Effector memory CD8-positive, alpha-beta T cell (primary cell): Measurements from ENCODE around the gene SLC1A2.

Source experiments
- ATAC-seq: fragments of 150-1000 bp; cut with Tn5 transposase; replicated peaks from 2 replicates; pipeline ENCODE4 v1.10.0; 2021; ENCODE audit warnings: mild to moderate bottlenecking, moderate library complexity
- DNase-seq, 3 experiments: peaks; one replicate each; pipeline ENCODE4 v3.0.0; 2021
- H3K27ac Mint-ChIP-seq, 2 donors: one replicate each; pipeline ENCODE4 v1.8.0; 2022; ENCODE audit warnings: mild to moderate bottlenecking in 2 of 2, mixed read lengths in 2 of 2, moderate library complexity in 2 of 2
- H3K27me3 Mint-ChIP-seq, 2 donors: one replicate each; pipeline ENCODE4 v1.8.0; 2022; ENCODE audit warnings: mixed read lengths in 2 of 2
- H3K36me3 Mint-ChIP-seq: one replicate; pipeline ENCODE4 v1.8.0; 2022; ENCODE audit warnings: mild to moderate bottlenecking, moderate library complexity, mixed read lengths; ENCODE audit not compliant: insufficient read depth
- H3K4me1 Mint-ChIP-seq, 2 donors: one replicate each; pipeline ENCODE4 v1.8.0; 2022; ENCODE audit warnings: low read depth in 2 of 2, mixed read lengths in 2 of 2
- H3K4me3 Mint-ChIP-seq, 2 donors: one replicate each; pipeline ENCODE4 v1.8.0; 2022; ENCODE audit warnings: mild to moderate bottlenecking in 2 of 2, mixed read lengths in 2 of 2, moderate library complexity in 2 of 2
- H3K9me3 Mint-ChIP-seq, 2 donors: one replicate each; pipeline ENCODE4 v1.8.0; 2022; ENCODE audit warnings: mixed read lengths in 2 of 2

Gene SLC1A2

GRCh38 chr11:35335226-35335625 is 84.1 kb downstream of the SLC1A2 start:
- H3K27ac Mint-ChIP-seq: peak overlapping the region in 1 of 2 donors; percentile 93
- DNase-seq: no peak
- no peak for ATAC-seq
- peaks cover 0 to 18% of the 10 kb centered on the region in 2 donors for H3K27me3 Mint-ChIP-seq
- H3K9me3 Mint-ChIP-seq: no peaks in the 10 kb centered on the region
- peaks cover 13% of the 10 kb centered on the region for H3K36me3 Mint-ChIP-seq
- no peak overlapping the region for H3K4me3 Mint-ChIP-seq
- peaks cover 30 to 35% of the 10 kb centered on the region in 2 donors for H3K4me1 Mint-ChIP-seq

GRCh38 chr11:35334385-35335090 is 84.8 kb downstream of the SLC1A2 start:
- Mint-ChIP-seq H3K27me3 (peaks cover 0 to 16% of the 10 kb centered on the region in 2 donors), H3K9me3 (no peaks in the 10 kb centered on the region), H3K36me3 (peaks cover 13% of the 10 kb centered on the region), H3K27ac (peak overlapping the region; percentile 86 to 93), H3K4me3 (peak overlapping the region; percentile 23 to 35), H3K4me1 (peaks cover 37 to 42% of the 10 kb centered on the region in 2 donors)
- peak; percentile 32 to 53 (median 36) for DNase-seq
- peak; percentile 61 for ATAC-seq

GRCh38 chr11:35332524-35332923 is 86.8 kb downstream of the SLC1A2 start:
- DNase-seq (no peak), ATAC-seq (no peak)
- H3K4me1 Mint-ChIP-seq: peaks cover 37 to 48% of the 10 kb centered on the region in 2 donors
- peak overlapping the region; percentile 84 to 94 for H3K27ac Mint-ChIP-seq
- H3K9me3 Mint-ChIP-seq: no peaks in the 10 kb centered on the region
- H3K4me3 Mint-ChIP-seq: no peak overlapping the region
- peaks cover 13% of the 10 kb centered on the region for H3K36me3 Mint-ChIP-seq
- H3K27me3 Mint-ChIP-seq: no peaks in the 10 kb centered on the region

GRCh38 chr11:35330931-35331330 is 88.4 kb downstream of the SLC1A2 start:
- peak; percentile 88 for ATAC-seq
- Mint-ChIP-seq H3K4me3 (peak overlapping the region; percentile 39 to 63), H3K36me3 (peaks cover 13% of the 10 kb centered on the region), H3K9me3 (no peaks in the 10 kb centered on the region), H3K27me3 (no peaks in the 10 kb centered on the region), H3K27ac (peak overlapping the region; percentile 84 to 94), H3K4me1 (peaks cover 37 to 48% of the 10 kb centered on the region in 2 donors)
- peak; percentile 55 to 66 (median 56) for DNase-seq

- H3K27me3 Mint-ChIP-seq: no peaks in the 10 kb centered on the region
- peaks cover 13% of the 10 kb centered on the region for H3K36me3 Mint-ChIP-seq
- DNase-seq (no peak), ATAC-seq (no peak)
- no peaks in the 10 kb centered on the region for H3K9me3 Mint-ChIP-seq
- peaks cover 37 to 48% of the 10 kb centered on the region in 2 donors for H3K4me1 Mint-ChIP-seq
- H3K27ac Mint-ChIP-seq: peak overlapping the region; percentile 84 to 94
- peak overlapping the region; percentile 63 to 65 for H3K4me3 Mint-ChIP-seq
Measured at GRCh38 chr11:35330156-35330889, 89.0 kb downstream of the SLC1A2 start.

GRCh38 chr11:35327829-35328228 is 91.5 kb downstream of the SLC1A2 start:
- no peak for ATAC-seq
- Mint-ChIP-seq H3K4me3 (no peak overlapping the region), H3K27me3 (no peaks in the 10 kb centered on the region), H3K36me3 (peaks cover 6% of the 10 kb centered on the region), H3K27ac (peak overlapping the region; percentile 47 to 57), H3K4me1 (peaks cover 25 to 37% of the 10 kb centered on the region in 2 donors), H3K9me3 (no peaks in the 10 kb centered on the region)
- DNase-seq: no peak

- Mint-ChIP-seq H3K27me3 (no peaks in the 10 kb centered on the region), H3K27ac (no peak overlapping the region), H3K36me3 (no peaks in the 10 kb centered on the region), H3K4me3 (no peak overlapping the region), H3K4me1 (peaks cover 16 to 25% of the 10 kb centered on the region in 2 donors), H3K9me3 (no peaks in the 10 kb centered on the region)
- ATAC-seq (no peak), DNase-seq (no peak)
Measured at GRCh38 chr11:35326266-35326879, 93.0 kb downstream of the SLC1A2 start.

GRCh38 chr11:35324981-35325380 is 94.4 kb downstream of the SLC1A2 start:
- no peaks in the 10 kb centered on the region for H3K27me3 Mint-ChIP-seq
- no peaks in the 10 kb centered on the region for H3K9me3 Mint-ChIP-seq
- no peak for ATAC-seq
- no peak for DNase-seq
- peaks cover 4 to 11% of the 10 kb centered on the region in 2 donors for H3K4me1 Mint-ChIP-seq
- H3K4me3 Mint-ChIP-seq: no peak overlapping the region
- H3K27ac Mint-ChIP-seq: peak overlapping the region in 1 of 2 donors; percentile 2
- no peaks in the 10 kb centered on the region for H3K36me3 Mint-ChIP-seq

- Mint-ChIP-seq H3K27me3 (no peaks in the 10 kb centered on the region), H3K36me3 (no peaks in the 10 kb centered on the region), H3K4me1 (peaks cover under 1 to 8% of the 10 kb centered on the region in 2 donors), H3K4me3 (no peak overlapping the region), H3K9me3 (no peaks in the 10 kb centered on the region), H3K27ac (no peak overlapping the region)
- no peak for DNase-seq
- ATAC-seq: no peak
Measured at GRCh38 chr11:35324183-35324886, 95.0 kb downstream of the SLC1A2 start.

- Mint-ChIP-seq H3K27ac (peak overlapping the region in 1 of 2 donors; percentile 21), H3K36me3 (no peaks in the 10 kb centered on the region), H3K27me3 (no peaks in the 10 kb centered on the region), H3K9me3 (no peaks in the 10 kb centered on the region), H3K4me3 (no peak overlapping the region), H3K4me1 (peaks cover 5 to 6% of the 10 kb centered on the region in 2 donors)
- DNase-seq: no peak
- ATAC-seq: no peak
Measured at GRCh38 chr11:35323076-35323868, 96.1 kb downstream of the SLC1A2 start.

- Mint-ChIP-seq H3K4me3 (no peak overlapping the region), H3K27ac (no peak overlapping the region), H3K9me3 (no peaks in the 10 kb centered on the region), H3K36me3 (no peaks in the 10 kb centered on the region), H3K27me3 (no peaks in the 10 kb centered on the region), H3K4me1 (peaks cover 5 to 6% of the 10 kb centered on the region in 2 donors)
- ATAC-seq: no peak
- no peak for DNase-seq
Measured at GRCh38 chr11:35322318-35322979, 96.9 kb downstream of the SLC1A2 start.
